Epithelial cell of prostate (primary cell): ENCODE results near the gene HOXB7.

Experiments used
- DNase-seq: peaks from one replicate; pipeline ENCODE4 v3.0.0-alpha.2; 2011; ENCODE audit warnings: low read depth, low spot score
- H3K27ac ChIP-seq: fragments of 450-650 bp; 2 replicates; pipeline ENCODE4 v1.5.1; 2017; ENCODE audit warnings: mild to moderate bottlenecking

The HOXB7 gene

GRCh38 chr17:48571024-48571818 is 39.6 kb downstream of the HOXB7 start:
- DNase-seq: no peak
- no peak overlapping the region for H3K27ac ChIP-seq

- no peak overlapping the region for H3K27ac ChIP-seq
- no peak for DNase-seq
Observed at GRCh38 chr17:48570325-48571023, 40.3 kb downstream of the HOXB7 start.

- H3K27ac ChIP-seq: no peak overlapping the region
- DNase-seq: no peak
Observed at GRCh38 chr17:48569674-48570324, 41.0 kb downstream of the HOXB7 start.

- H3K27ac ChIP-seq: no peak overlapping the region
Observed at GRCh38 chr17:48569240-48569582, 41.6 kb downstream of the HOXB7 start.

GRCh38 chr17:48568499-48569239 is 42.1 kb downstream of the HOXB7 start:
- no peak for DNase-seq
- H3K27ac ChIP-seq: no peak overlapping the region

More at GRCh38 chr17:48569240-48569582, 41.6 kb downstream of the HOXB7 start:
- no peak for DNase-seq

- H3K27ac ChIP-seq: no peak overlapping the region
- no peak for DNase-seq
Observed at GRCh38 chr17:48567646-48568354, 43.0 kb downstream of the HOXB7 start.

GRCh38 chr17:48567209-48567608 is 43.6 kb downstream of the HOXB7 start:
- no peak overlapping the region for H3K27ac ChIP-seq
- DNase-seq: no peak

GRCh38 chr17:48566717-48567116 is 44.1 kb downstream of the HOXB7 start:
- DNase-seq: no peak
- H3K27ac ChIP-seq: no peak overlapping the region

GRCh38 chr17:48565925-48566710 is 44.7 kb downstream of the HOXB7 start:
- H3K27ac ChIP-seq: no peak overlapping the region
- DNase-seq: no peak

GRCh38 chr17:48565022-48565554 is 45.7 kb downstream of the HOXB7 start:
- DNase-seq: no peak
- no peak overlapping the region for H3K27ac ChIP-seq

GRCh38 chr17:48564188-48565021 is 46.4 kb downstream of the HOXB7 start:
- DNase-seq: no peak
- no peak overlapping the region for H3K27ac ChIP-seq

- no peak for DNase-seq
- H3K27ac ChIP-seq: no peak overlapping the region
Observed at GRCh38 chr17:48563867-48564187, 47.0 kb downstream of the HOXB7 start.

- no peak overlapping the region for H3K27ac ChIP-seq
- no peak for DNase-seq
Observed at GRCh38 chr17:48563385-48563838, 47.4 kb downstream of the HOXB7 start.

GRCh38 chr17:48562934-48563333 is 47.9 kb downstream of the HOXB7 start:
- H3K27ac ChIP-seq: no peak overlapping the region

GRCh38 chr17:48561884-48562810 is 48.7 kb downstream of the HOXB7 start:
- no peak for DNase-seq

More at GRCh38 chr17:48562934-48563333, 47.9 kb downstream of the HOXB7 start:
- no peak for DNase-seq

GRCh38 chr17:48559840-48560817 is 50.7 kb downstream of the HOXB7 start:
- DNase-seq: no peak
- no peak overlapping the region for H3K27ac ChIP-seq

More at GRCh38 chr17:48561884-48562810, 48.7 kb downstream of the HOXB7 start:
- H3K27ac ChIP-seq: no peak overlapping the region
